Endothelial cell of umbilical vein (primary cell): Measurements from ENCODE around the gene RAPGEF3. TPM values are rescaled to one million over a fixed set of nuclear protein-coding genes. Genes with fewer than 3 reads are reported as not detected.

Source experiments
- BruUV-seq: library from RNA; stranded (reverse); fragments of 400-500 nt; replicated peaks from 2 replicates; lab custom pipeline; 2021; lab: Mats Ljungman, UMichigan
- CTCF ChIA-PET: fragments of 300-600, 350-600 bp; sonication (Branson Sonifier 250); formaldehyde crosslinking; loops from one replicate; lab custom pipeline; 2021; ENCODE audit warnings: antibody characterized with exemption, inconsistent platforms; lab: Charles Lee
- POLR2A ChIA-PET: fragments of 300-600, 350-600 bp; sonication (Branson Sonifier 250); formaldehyde crosslinking; loops from one replicate; lab custom pipeline; 2021; ENCODE audit warnings: antibody characterized with exemption, inconsistent platforms; lab: Charles Lee
- DNase-seq: peaks from one replicate; pipeline ENCODE4 v3.0.0-alpha.2; 2011; ENCODE audit warnings: low read depth, low spot score
- FAIRE-seq: peaks from 2 replicates; lab custom pipeline; 2011; peaks lifted over from hg19 to GRCh38; lab: Jason Lieb, UNC
- H2AFZ ChIP-seq: 2 replicates; pipeline ENCODE4 v1.6.0; 2012; ENCODE audit warnings: low read depth, low read length, control low read depth, inconsistent platforms
- H3K27ac ChIP-seq: 2 replicates; pipeline ENCODE4 v1.5.1; 2011; ENCODE audit warnings: low read depth, mild to moderate bottlenecking, control low read depth, low read length, moderate library complexity; ENCODE audit not compliant: insufficient read depth
- H3K27me3 ChIP-seq, 2 experiments: 2 replicates each; pipeline versions ENCODE4 v1.6.0 to v1.6.1; 2011; ENCODE audit warnings: low read length in 2 of 2, mixed read lengths in 1 of 2; ENCODE audit not compliant: control insufficient read depth in 2 of 2, insufficient read depth in 2 of 2
- H3K36me3 ChIP-seq, 2 experiments: 2 replicates in 1 of 2; 3 replicates in 1 of 2; pipeline ENCODE4 v1.5.1; 2011; ENCODE audit warnings: low read length in 2 of 2, mild to moderate bottlenecking in 1 of 2, moderate library complexity in 1 of 2; ENCODE audit not compliant: control insufficient read depth in 2 of 2, insufficient read depth in 2 of 2; ENCODE audit errors: extremely low read depth in 1 of 2
- H3K4me1 ChIP-seq: 3 replicates; pipeline ENCODE4 v1.5.1; 2011; ENCODE audit warnings: mild to moderate bottlenecking, low read length; ENCODE audit not compliant: control insufficient read depth, insufficient read depth; ENCODE audit errors: extremely low read depth
- H3K4me2 ChIP-seq: 2 replicates; pipeline ENCODE4 v1.6.1; 2011; ENCODE audit warnings: low read length, control low read depth, mixed read lengths; ENCODE audit not compliant: insufficient read depth
- H3K4me3 ChIP-seq, 3 experiments: fragments of 200-600 bp in 1 of 3; sonication (generic), shearing (Covaris generic) in 1 of 3; replicated peaks in 1 of 3; 2 replicates each; pipeline ENCODE4 v1.5.1; 2011 to 2016; ENCODE audit warnings: control low read depth in 3 of 3, low read length in 3 of 3, mild to moderate bottlenecking in 2 of 3, inconsistent platforms in 1 of 3, low read depth in 1 of 3, moderate library complexity in 1 of 3; ENCODE audit not compliant: insufficient read depth in 1 of 3
- H3K79me2 ChIP-seq: 2 replicates; pipeline ENCODE4 v1.6.0; 2012; ENCODE audit warnings: low read length, inconsistent platforms; ENCODE audit not compliant: control insufficient read depth, insufficient read depth
- H3K9ac ChIP-seq: replicated peaks from 2 replicates; pipeline ENCODE3; 2011; ENCODE audit warnings: low read length, control low read depth; ENCODE audit not compliant: insufficient read depth; ENCODE audit errors: extremely low read depth
- H3K9me1 ChIP-seq: replicated peaks from 3 replicates; pipeline ENCODE4 v1.6.0; 2011; ENCODE audit warnings: mild to moderate bottlenecking, low read length; ENCODE audit not compliant: control insufficient read depth, insufficient read depth; ENCODE audit errors: extremely low read depth
- H3K9me3 ChIP-seq: replicated peaks from 2 replicates; pipeline ENCODE4 v1.5.1; 2012; ENCODE audit warnings: low read length, inconsistent platforms; ENCODE audit not compliant: control insufficient read depth, insufficient read depth
- H4K20me1 ChIP-seq: replicated peaks from 2 replicates; pipeline ENCODE3; 2011; ENCODE audit warnings: mild to moderate bottlenecking, low read length; ENCODE audit not compliant: control insufficient read depth, insufficient read depth; ENCODE audit errors: extremely low read depth
- EZH2 ChIP-seq: IDR thresholded peaks from 2 replicates; pipeline ENCODE4 v1.6.1; 2012; ENCODE audit warnings: borderline replicate concordance, low read depth, mild to moderate bottlenecking, moderate library complexity, low read length, inconsistent platforms; ENCODE audit not compliant: severe bottlenecking
- FOS ChIP-seq: IDR thresholded peaks from 2 replicates; pipeline ENCODE4 v1.6.1; 2011; ENCODE audit warnings: mild to moderate bottlenecking, low read length, moderate library complexity, borderline replicate concordance; ENCODE audit not compliant: insufficient read depth
- GATA2 ChIP-seq: IDR thresholded peaks from 2 replicates; pipeline ENCODE4 v1.7.0; 2011; ENCODE audit warnings: low read depth, mild to moderate bottlenecking, moderate library complexity, mixed read lengths, low read length; ENCODE audit not compliant: insufficient read length, insufficient read depth
- JUN ChIP-seq: IDR thresholded peaks from 2 replicates; pipeline ENCODE4 v1.6.1; 2011; ENCODE audit warnings: borderline replicate concordance, low read depth; ENCODE audit not compliant: insufficient read length, insufficient read depth
- MYC ChIP-seq: IDR thresholded peaks from one replicate; pipeline ENCODE4 v1.6.1; 2011; ENCODE audit warnings: mild to moderate bottlenecking, low read depth, low read length
- POLR2A ChIP-seq: IDR thresholded peaks from 2 replicates; pipeline ENCODE4 v1.6.1; 2012; ENCODE audit warnings: low read depth, mild to moderate bottlenecking, control low read depth, low read length
- POLR2AphosphoS5 ChIP-seq: IDR thresholded peaks from 2 replicates; pipeline ENCODE4 v1.6.1; 2012; ENCODE audit warnings: low read depth, mild to moderate bottlenecking, control low read depth, low read length, moderate library complexity; ENCODE audit not compliant: insufficient read depth
- dilution Hi-C: fragments of 300-500 bp; cut with MboI; formaldehyde crosslinking; loops from one replicate; pipeline ENCODE4 v1.15.0; 2019; ENCODE audit warnings: low sequenced_read_pairs; ENCODE audit not compliant: extremely low pct_ligation_motif_present
- intact Hi-C: fragments of 100-400 bp; cut with micrococcal nuclease; formaldehyde crosslinking; loops from one replicate; pipeline ENCODE4 v1.10.0; 2022
- polyA plus RNA-seq, 4 experiments: library from polyadenylated mRNA; depleted of rRNA in 3 of 4; stranded (reverse) in 3 of 4; unstranded in 1 of 4; fragments of >200 nt; gene quantifications; 2 replicates each; pipeline versions ENCODE4 v1.2.1 to v1.2.3, GENCODE V29; 2011 to 2012; ENCODE audit warnings: missing spikeins in 1 of 4
- total RNA-seq: library from RNA; stranded (reverse); gene quantifications from 2 replicates; pipeline ENCODE4 v1.2.3, GENCODE V29; 2021
- TF ChIP-seq, protein P1 (sequence below), 2 donors: IDR thresholded peaks; 1 replicate in 1 of 2; 2 replicates in 1 of 2; pipeline ENCODE4 v1.5.1; 2011; ENCODE audit warnings: low read length in 2 of 2, mild to moderate bottlenecking in 2 of 2, moderate library complexity in 2 of 2, control low read depth in 1 of 2, inconsistent platforms in 1 of 2, low read depth in 1 of 2; ENCODE audit not compliant: insufficient read depth in 1 of 2; ENCODE audit errors: extremely low read depth in 1 of 2
- TF ChIP-seq, protein P2 (sequence below): IDR thresholded peaks from 2 replicates; pipeline ENCODE4 v1.6.1; 2011; ENCODE audit not compliant: insufficient read depth, insufficient read length

RAPGEF3 gene
- total and polyA plus RNA-seq, 2 donors (not counting 3 experiments of a cell fraction or from before 2014, with no cell fraction given) = 34.5 to 55.1 TPM

DNA sequence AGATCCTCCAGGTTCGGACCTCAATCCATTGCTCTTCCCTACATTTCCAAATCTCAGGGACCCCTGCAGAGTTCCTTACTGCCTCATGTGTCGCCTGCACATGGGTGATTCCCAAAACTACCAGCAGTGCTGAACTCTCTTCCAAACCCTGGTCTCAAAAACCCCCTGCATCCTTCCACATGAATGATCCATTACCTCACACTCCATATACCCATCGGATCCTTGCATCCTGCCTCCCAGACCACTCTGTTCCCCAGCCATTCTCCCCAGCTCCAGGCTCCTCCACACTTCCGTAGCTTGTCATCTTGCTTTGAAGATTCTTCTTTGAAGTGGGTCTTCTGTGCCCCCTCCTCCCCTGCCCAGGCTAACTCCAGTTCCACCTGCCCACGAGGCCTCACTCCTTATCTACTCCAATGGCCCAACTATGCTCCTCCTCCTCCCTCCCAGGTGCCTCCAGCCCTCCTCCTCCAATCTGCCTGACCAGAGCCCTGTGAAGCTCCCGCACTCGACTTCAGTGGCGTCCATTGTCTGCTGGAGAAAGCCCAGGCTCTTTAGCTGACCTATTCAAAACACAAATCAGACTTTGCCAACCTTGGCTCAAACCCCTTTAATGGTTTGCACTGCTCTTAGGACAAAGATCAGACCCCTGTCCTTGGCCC is 13.8 kb downstream of the RAPGEF3 start:
- BruUV-seq = no TSS peak
- intact Hi-C loops = no loop called here
- Histone ChIP-seq H3K9me3 (no peaks in the 10 kb centered on the region), H3K9ac (no peak overlapping the region), H2AFZ (no peak overlapping the region), H3K4me3 (no peak overlapping the region), H3K36me3 (peaks cover 6 to 37% of the 10 kb centered on the region in 2 experiments), H4K20me1 (no peaks in the 10 kb centered on the region), H3K27ac (no peak overlapping the region), H3K27me3 (no peaks in the 10 kb centered on the region), H3K4me2 (no peak overlapping the region), H3K9me1 (no peaks in the 10 kb centered on the region), H3K79me2 (no peaks in the 10 kb centered on the region), H3K4me1 (peaks cover 11% of the 10 kb centered on the region)
- TF ChIP-seq MYC (no peak), JUN (no peak), POLR2A (no peak), GATA2 (no peak)
- DNase-seq (no peak), FAIRE-seq (no peak)
- ChIA-PET CTCF (interaction anchor here (0.9 to 10.4 kb wide), 6 partner anchors 12 to 95 kb away, joined by 5 to 385 read pairs (median 134); partner anchors contain the start of genes RAPGEF3 and SLC48A1), POLR2A (no interaction called here)
- dilution Hi-C loops = no loop called here

DNA sequence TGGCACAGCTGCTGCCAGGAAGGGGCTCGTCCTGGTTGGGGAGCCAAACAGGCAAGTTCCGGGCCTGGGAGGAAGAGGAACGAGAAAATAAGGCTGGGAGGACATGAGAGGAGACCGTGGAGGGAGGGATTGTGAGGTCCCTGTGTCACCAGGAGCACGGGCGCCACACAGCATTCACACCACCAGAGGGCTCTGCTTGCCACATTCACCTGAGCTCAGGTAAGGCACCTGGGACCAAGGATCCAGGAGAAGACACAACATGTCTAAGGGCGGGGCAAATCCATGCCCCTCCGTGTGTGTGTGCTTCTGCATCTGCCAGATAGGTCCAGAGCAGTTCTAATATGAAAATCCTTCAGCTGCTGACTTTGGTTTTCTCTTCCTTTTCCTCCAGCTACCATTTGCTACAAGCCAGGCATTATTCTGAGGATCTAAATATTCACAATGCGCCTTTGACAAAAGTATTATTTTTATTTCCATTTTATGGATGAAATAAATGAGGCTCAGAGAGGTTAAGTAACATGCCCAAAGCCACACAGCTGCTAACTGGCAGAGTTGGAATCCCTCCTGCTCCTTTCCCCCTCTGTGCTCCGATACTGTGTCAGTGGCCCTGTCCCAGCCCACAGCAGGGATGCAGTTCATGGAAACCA is 14.6 kb downstream of the RAPGEF3 start:
- intact Hi-C loops (no loop called here), dilution Hi-C loops (no loop called here)
- H3K27me3 ChIP-seq = no peaks in the 10 kb centered on the region
- no peak for DNase-seq
- H3K9me3 ChIP-seq = no peaks in the 10 kb centered on the region
- POLR2A ChIA-PET = interaction anchor here (1.9 kb wide), 1 partner anchor 14 kb away, joined by 8 read pairs; the partner anchor contains the start of gene RAPGEF3
- CTCF ChIA-PET = interaction anchor here (0.9 to 10.4 kb wide), 7 partner anchors 11 to 95 kb away, joined by 5 to 385 read pairs (median 133); partner anchors contain the start of genes RAPGEF3 and SLC48A1
- no peak for TF ChIP-seq JUN
- TF ChIP-seq, protein P1, sequence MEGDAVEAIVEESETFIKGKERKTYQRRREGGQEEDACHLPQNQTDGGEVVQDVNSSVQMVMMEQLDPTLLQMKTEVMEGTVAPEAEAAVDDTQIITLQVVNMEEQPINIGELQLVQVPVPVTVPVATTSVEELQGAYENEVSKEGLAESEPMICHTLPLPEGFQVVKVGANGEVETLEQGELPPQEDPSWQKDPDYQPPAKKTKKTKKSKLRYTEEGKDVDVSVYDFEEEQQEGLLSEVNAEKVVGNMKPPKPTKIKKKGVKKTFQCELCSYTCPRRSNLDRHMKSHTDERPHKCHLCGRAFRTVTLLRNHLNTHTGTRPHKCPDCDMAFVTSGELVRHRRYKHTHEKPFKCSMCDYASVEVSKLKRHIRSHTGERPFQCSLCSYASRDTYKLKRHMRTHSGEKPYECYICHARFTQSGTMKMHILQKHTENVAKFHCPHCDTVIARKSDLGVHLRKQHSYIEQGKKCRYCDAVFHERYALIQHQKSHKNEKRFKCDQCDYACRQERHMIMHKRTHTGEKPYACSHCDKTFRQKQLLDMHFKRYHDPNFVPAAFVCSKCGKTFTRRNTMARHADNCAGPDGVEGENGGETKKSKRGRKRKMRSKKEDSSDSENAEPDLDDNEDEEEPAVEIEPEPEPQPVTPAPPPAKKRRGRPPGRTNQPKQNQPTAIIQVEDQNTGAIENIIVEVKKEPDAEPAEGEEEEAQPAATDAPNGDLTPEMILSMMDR (IDR thresholded peaks at IDR 0.05; ENCODE audit: extremely low read depth in 1 of 2, insufficient read depth in 1 of 2, low read depth in 1 of 2, low read length in 2 of 2) = peak; percentile 23 to 62
- no peak for TF ChIP-seq FOS
- no peak for TF ChIP-seq EZH2
- TF ChIP-seq POLR2AphosphoS5 = peak; percentile 10
- no peak for TF ChIP-seq MYC
- TF ChIP-seq, protein P2, sequence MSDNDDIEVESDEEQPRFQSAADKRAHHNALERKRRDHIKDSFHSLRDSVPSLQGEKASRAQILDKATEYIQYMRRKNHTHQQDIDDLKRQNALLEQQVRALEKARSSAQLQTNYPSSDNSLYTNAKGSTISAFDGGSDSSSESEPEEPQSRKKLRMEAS = no peak
- TF ChIP-seq POLR2A = peak; percentile 41
- FAIRE-seq = no peak
- no peaks in the 10 kb centered on the region for H4K20me1 ChIP-seq
- H3K79me2 ChIP-seq = no peaks in the 10 kb centered on the region
- H3K4me3 ChIP-seq = no peak overlapping the region
- no peak overlapping the region for H3K9ac ChIP-seq
- no peaks in the 10 kb centered on the region for H3K9me1 ChIP-seq
- BruUV-seq = no TSS peak
- H3K4me2 ChIP-seq = no peak overlapping the region
- no peak overlapping the region for H2AFZ ChIP-seq
- H3K27ac ChIP-seq = no peak overlapping the region
- H3K4me1 ChIP-seq = peaks cover 11% of the 10 kb centered on the region
- peaks cover 3 to 36% of the 10 kb centered on the region in 2 experiments for H3K36me3 ChIP-seq
